ENCODE data around the gene HOOK2. TPM values are rescaled to one million over a fixed set of nuclear protein-coding genes. Genes with fewer than 3 reads are reported as not detected.

Gene HOOK2
- total and polyA plus RNA-seq, 9 of the 15 experiments (the other 6 are each of a cell fraction or from before 2014, with no cell fraction given), result 1.3 to 17.2 (median 9.9) TPM

DNA sequence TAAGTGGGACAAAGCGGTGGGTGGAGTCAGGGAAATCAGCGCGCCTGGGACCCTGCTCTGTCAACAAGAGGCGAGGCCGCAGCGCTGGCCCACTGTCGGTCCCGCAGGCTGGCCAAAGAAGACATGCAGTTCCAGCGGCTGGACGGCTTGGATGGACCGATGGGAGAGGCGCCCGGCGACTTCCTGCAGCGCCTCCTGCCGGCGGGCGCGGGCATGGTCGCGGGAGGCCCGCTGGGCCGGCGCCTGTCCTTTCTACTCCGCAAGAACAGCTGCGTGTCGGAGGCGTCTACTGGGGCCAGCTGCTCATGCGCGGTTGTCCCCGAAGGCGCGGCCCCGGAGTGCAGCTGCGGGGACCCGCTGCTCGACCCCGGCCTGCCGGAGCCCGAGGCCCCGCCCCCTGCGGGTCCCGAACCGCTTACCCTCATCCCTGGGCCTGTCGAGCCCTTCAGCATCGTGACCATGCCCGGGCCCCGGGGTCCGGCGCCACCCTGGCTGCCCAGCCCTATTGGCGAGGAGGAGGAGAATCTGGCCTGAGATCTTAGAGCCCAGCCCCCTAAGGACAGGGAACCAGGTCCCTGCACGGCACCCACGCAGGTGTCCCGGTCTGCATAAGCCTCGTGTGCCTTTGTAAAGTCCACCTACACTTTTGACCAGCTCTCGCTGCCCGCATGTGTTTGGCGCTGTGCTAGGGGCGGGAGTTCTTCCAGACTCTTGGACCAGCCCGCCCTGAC, 17.6 kb downstream of the HOOK2 start (continued):
- TF ChIP-seq, protein P1, sequence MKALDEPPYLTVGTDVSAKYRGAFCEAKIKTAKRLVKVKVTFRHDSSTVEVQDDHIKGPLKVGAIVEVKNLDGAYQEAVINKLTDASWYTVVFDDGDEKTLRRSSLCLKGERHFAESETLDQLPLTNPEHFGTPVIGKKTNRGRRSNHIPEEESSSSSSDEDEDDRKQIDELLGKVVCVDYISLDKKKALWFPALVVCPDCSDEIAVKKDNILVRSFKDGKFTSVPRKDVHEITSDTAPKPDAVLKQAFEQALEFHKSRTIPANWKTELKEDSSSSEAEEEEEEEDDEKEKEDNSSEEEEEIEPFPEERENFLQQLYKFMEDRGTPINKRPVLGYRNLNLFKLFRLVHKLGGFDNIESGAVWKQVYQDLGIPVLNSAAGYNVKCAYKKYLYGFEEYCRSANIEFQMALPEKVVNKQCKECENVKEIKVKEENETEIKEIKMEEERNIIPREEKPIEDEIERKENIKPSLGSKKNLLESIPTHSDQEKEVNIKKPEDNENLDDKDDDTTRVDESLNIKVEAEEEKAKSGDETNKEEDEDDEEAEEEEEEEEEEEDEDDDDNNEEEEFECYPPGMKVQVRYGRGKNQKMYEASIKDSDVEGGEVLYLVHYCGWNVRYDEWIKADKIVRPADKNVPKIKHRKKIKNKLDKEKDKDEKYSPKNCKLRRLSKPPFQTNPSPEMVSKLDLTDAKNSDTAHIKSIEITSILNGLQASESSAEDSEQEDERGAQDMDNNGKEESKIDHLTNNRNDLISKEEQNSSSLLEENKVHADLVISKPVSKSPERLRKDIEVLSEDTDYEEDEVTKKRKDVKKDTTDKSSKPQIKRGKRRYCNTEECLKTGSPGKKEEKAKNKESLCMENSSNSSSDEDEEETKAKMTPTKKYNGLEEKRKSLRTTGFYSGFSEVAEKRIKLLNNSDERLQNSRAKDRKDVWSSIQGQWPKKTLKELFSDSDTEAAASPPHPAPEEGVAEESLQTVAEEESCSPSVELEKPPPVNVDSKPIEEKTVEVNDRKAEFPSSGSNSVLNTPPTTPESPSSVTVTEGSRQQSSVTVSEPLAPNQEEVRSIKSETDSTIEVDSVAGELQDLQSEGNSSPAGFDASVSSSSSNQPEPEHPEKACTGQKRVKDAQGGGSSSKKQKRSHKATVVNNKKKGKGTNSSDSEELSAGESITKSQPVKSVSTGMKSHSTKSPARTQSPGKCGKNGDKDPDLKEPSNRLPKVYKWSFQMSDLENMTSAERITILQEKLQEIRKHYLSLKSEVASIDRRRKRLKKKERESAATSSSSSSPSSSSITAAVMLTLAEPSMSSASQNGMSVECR (CRISPR knock-in tag; IDR thresholded peaks at IDR 0.05), result peak; percentile 23; the same call in 1 of the 2 replicates
- TF ChIP-seq ZBTB1 (CRISPR knock-in tag; IDR thresholded peaks at IDR 0.05; ENCODE audit: borderline replicate concordance, low read depth), result peak; percentile 41; the same call in 1 of the 2 replicates
- peak; percentile 54 for TF ChIP-seq HCFC1 (IDR thresholded peaks at IDR 0.05; ENCODE audit: low read depth, low read length)
- peak in 1 of 2 experiments; percentile 78; a peak in 2 of 4 replicates for TF ChIP-seq MAZ (CRISPR knock-in tag; conservative IDR thresholded peaks at IDR 0.05 in 1 of 2, IDR thresholded peaks at IDR 0.05 in 1 of 2)
- TF ChIP-seq EP300 (IDR thresholded peaks at IDR 0.05; ENCODE audit: low read length), result peak; percentile 9; the same call in 1 of the 2 replicates
- peak; percentile 59 for TF ChIP-seq L3MBTL2 (IDR thresholded peaks at IDR 0.05)
- TF ChIP-seq, protein P2, sequence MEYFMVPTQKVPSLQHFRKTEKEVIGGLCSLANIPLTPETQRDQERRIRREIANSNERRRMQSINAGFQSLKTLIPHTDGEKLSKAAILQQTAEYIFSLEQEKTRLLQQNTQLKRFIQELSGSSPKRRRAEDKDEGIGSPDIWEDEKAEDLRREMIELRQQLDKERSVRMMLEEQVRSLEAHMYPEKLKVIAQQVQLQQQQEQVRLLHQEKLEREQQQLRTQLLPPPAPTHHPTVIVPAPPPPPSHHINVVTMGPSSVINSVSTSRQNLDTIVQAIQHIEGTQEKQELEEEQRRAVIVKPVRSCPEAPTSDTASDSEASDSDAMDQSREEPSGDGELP (CRISPR knock-in tag; IDR thresholded peaks at IDR 0.05; ENCODE audit: borderline replicate concordance), result peak; percentile 96
- TF ChIP-seq GTF2F1 (IDR thresholded peaks at IDR 0.05; ENCODE audit: low read depth, low read length), result no peak
- TF ChIP-seq SIN3A (IDR thresholded peaks at IDR 0.05; ENCODE audit: borderline replicate concordance in 2 of 2, control insufficient read depth in 1 of 2, low read depth in 2 of 2, low read length in 2 of 2), result peak in 1 of 2 experiments; percentile 67; a peak in 1 of 4 replicates
